SK-N-SH (cell line): ENCODE data around the gene MTREX. TPM values are rescaled to one million over a fixed set of nuclear protein-coding genes. Genes with fewer than 3 reads are reported as not detected.

Experiments
- CTCF ChIA-PET: fragments of 300-600, 350-600 bp; formaldehyde crosslinking; extraction: SDS; loops from one replicate; lab custom pipeline; 2021; lab: Yijun Ruan, JAX
- POLR2A ChIA-PET: fragments of 350-600 bp; sonication (Branson Sonifier 250); formaldehyde crosslinking; extraction: SDS; loops from one replicate; lab custom pipeline; 2020; ENCODE audit warnings: antibody characterized with exemption, inconsistent platforms; lab: Yijun Ruan, JAX
- DNase-seq: peaks from one replicate; pipeline ENCODE4 v3.0.0; 2012
- H2AFZ ChIP-seq: fragments of 200-600 bp; sonication (generic); 2 replicates; pipeline ENCODE4 v1.8.1; 2016; ENCODE audit warnings: antibody characterized with exemption, mild to moderate bottlenecking, low read depth
- H3F3A ChIP-seq: fragments of 200-600 bp; sonication (generic); replicated peaks from 2 replicates; pipeline ENCODE3; 2016; ENCODE audit warnings: antibody characterized with exemption, mild to moderate bottlenecking; ENCODE audit not compliant: insufficient read depth
- H3K27ac ChIP-seq, 2 experiments: fragments of 200-500 bp in 1 of 2; fragments of 200-600 bp in 1 of 2; sonication (Bioruptor generic) in 1 of 2; sonication (generic), shearing (Covaris generic) in 1 of 2; 2 replicates each; pipeline versions ENCODE4 v1.5.1 to v1.6.1; 2014 to 2016; ENCODE audit warnings: low read depth in 2 of 2, inconsistent platforms in 1 of 2, low read length in 1 of 2, mild to moderate bottlenecking in 1 of 2, mixed read lengths in 1 of 2
- H3K27me3 ChIP-seq: fragments of 200-600 bp; sonication (generic), shearing (Covaris generic); 2 replicates; pipeline ENCODE4 v1.6.1; 2016; ENCODE audit warnings: mixed run types; ENCODE audit not compliant: insufficient read depth
- H3K36me3 ChIP-seq, 2 experiments: fragments of 200-500 bp in 1 of 2; fragments of 200-600 bp in 1 of 2; sonication (Bioruptor generic) in 1 of 2; sonication (generic) in 1 of 2; replicated peaks in 1 of 2; 2 replicates each; pipeline versions ENCODE3 to v1.5.1; 2014 to 2016; ENCODE audit warnings: low read length in 1 of 2, mild to moderate bottlenecking in 1 of 2; ENCODE audit not compliant: insufficient read depth in 2 of 2, control insufficient read depth in 1 of 2
- H3K4me1 ChIP-seq, 2 experiments: fragments of 200-500 bp in 1 of 2; fragments of 200-600 bp in 1 of 2; sonication (Bioruptor generic) in 1 of 2; sonication (generic), shearing (Covaris generic) in 1 of 2; 2 replicates each; pipeline versions ENCODE4 v1.5.1 to v1.6.1; 2014 to 2016; ENCODE audit warnings: low read depth in 1 of 2, low read length in 1 of 2, mixed run types in 1 of 2; ENCODE audit not compliant: insufficient read depth in 2 of 2, control insufficient read depth in 1 of 2
- H3K4me2 ChIP-seq: fragments of 200-600 bp; sonication (generic), shearing (Covaris generic); 2 replicates; pipeline ENCODE4 v1.6.1; 2017; ENCODE audit warnings: mixed run types
- H3K4me3 ChIP-seq, 2 experiments: fragments of 200-500 bp in 1 of 2; fragments of 200-600 bp in 1 of 2; sonication (Bioruptor generic) in 1 of 2; sonication (generic), shearing (Covaris generic) in 1 of 2; 2 replicates each; pipeline versions ENCODE4 v1.5.1 to v1.8.1; 2014 to 2016; ENCODE audit warnings: low read depth in 2 of 2, inconsistent platforms in 1 of 2, low read length in 1 of 2, mild to moderate bottlenecking in 1 of 2, mixed read lengths in 1 of 2, moderate library complexity in 1 of 2
- H3K79me2 ChIP-seq: fragments of 200-600 bp; sonication (generic); 2 replicates; pipeline ENCODE4 v1.8.1; 2017; ENCODE audit warnings: mild to moderate bottlenecking; ENCODE audit not compliant: insufficient read depth
- H3K9ac ChIP-seq: fragments of 200-600 bp; sonication (generic); 2 replicates; pipeline ENCODE4 v1.6.1; 2017; ENCODE audit warnings: mixed run types
- H3K9me2 ChIP-seq: fragments of 200-600 bp; sonication (generic); 2 replicates; pipeline ENCODE4 v1.6.1; 2017; ENCODE audit warnings: mixed run types
- H3K9me3 ChIP-seq: fragments of 200-600 bp; sonication (generic); 2 replicates; pipeline ENCODE4 v1.6.1; 2017; ENCODE audit warnings: mixed run types, mild to moderate bottlenecking, moderate library complexity
- H4K20me1 ChIP-seq: fragments of 200-600 bp; sonication (generic); 2 replicates; pipeline ENCODE4 v1.6.1; 2017; ENCODE audit warnings: mild to moderate bottlenecking, mixed run types; ENCODE audit not compliant: insufficient read depth
- CTCF ChIP-seq: fragments of 200-600 bp; sonication (generic); IDR thresholded peaks from 2 replicates; pipeline ENCODE4 v1.6.1; 2017; ENCODE audit warnings: antibody characterized with exemption, mild to moderate bottlenecking, moderate library complexity
- EZH2phosphoT487 ChIP-seq: fragments of 200-600 bp; sonication (generic); IDR thresholded peaks from 2 replicates; pipeline ENCODE4 v1.6.1; 2017; ENCODE audit warnings: low read depth, mixed run types, mild to moderate bottlenecking, antibody characterized with exemption, moderate library complexity, borderline replicate concordance
- FOXJ3 ChIP-seq: sonication (generic); formaldehyde crosslinking; IDR thresholded peaks from 2 replicates; pipeline ENCODE4 v1.5.1; 2020; ENCODE audit warnings: mild to moderate bottlenecking, missing genetic modification reagents
- MAX ChIP-seq: IDR thresholded peaks from 2 replicates; pipeline ENCODE4 v1.4.0; 2012; ENCODE audit warnings: low read depth
- MEF2A ChIP-seq: IDR thresholded peaks from 2 replicates; pipeline ENCODE4 v1.4.0; 2012; ENCODE audit warnings: low read depth, borderline replicate concordance
- NFIC ChIP-seq: IDR thresholded peaks from 2 replicates; pipeline ENCODE4 v1.4.0; 2012; ENCODE audit warnings: borderline replicate concordance
- PBX3 ChIP-seq: IDR thresholded peaks from 2 replicates; pipeline ENCODE4; 2012
- POLR2AphosphoS5 ChIP-seq: IDR thresholded peaks from 2 replicates; pipeline ENCODE4 v1.6.1; 2012; ENCODE audit warnings: low read depth, low read length
- SIN3A ChIP-seq: IDR thresholded peaks from 2 replicates; pipeline ENCODE4 v1.6.1; 2012; ENCODE audit warnings: low read depth, mild to moderate bottlenecking, low read length, moderate library complexity, borderline replicate concordance
- TCF12 ChIP-seq: IDR thresholded peaks from 2 replicates; pipeline ENCODE4 v1.4.0; 2012
- TEAD4 ChIP-seq: IDR thresholded peaks from 2 replicates; pipeline ENCODE4 v1.4.0; 2012; ENCODE audit warnings: mild to moderate bottlenecking, borderline replicate concordance; ENCODE audit not compliant: insufficient read depth
- USF1 ChIP-seq: IDR thresholded peaks from 2 replicates; pipeline ENCODE4 v1.4.0; 2012; ENCODE audit warnings: low read depth, borderline replicate concordance
- YY1 ChIP-seq: IDR thresholded peaks from 2 replicates; pipeline ENCODE4 v1.4.0; 2012; ENCODE audit warnings: low read depth, mild to moderate bottlenecking
- ZBTB33 ChIP-seq: IDR thresholded peaks from 2 replicates; pipeline ENCODE4 v1.4.0; 2012; ENCODE audit warnings: low read depth, borderline replicate concordance
- WGBS: methylation state at CpG from one replicate; pipeline ENCODE4 v1.1.6; 2017; ENCODE audit warnings: low lambda C conversion rate; 5-methylcytosine and 5-hydroxymethylcytosine counted together
- polyA plus RNA-seq, 3 experiments: library from polyadenylated mRNA; depleted of rRNA; stranded (reverse); fragments of >200 nt; gene quantifications; 2 replicates each; pipeline ENCODE4 v1.2.3, GENCODE V29; 2012

Gene MTREX
- polyA plus RNA-seq, 1 of the 3 experiments (the other 2 are of a cell fraction): 11.2 TPM

- TF ChIP-seq TCF12 (no peak), FOXJ3 (CRISPR knock-in tag) (no peak), POLR2AphosphoS5 (no peak), MEF2A (no peak), PBX3 (no peak), EZH2phosphoT487 (no peak), SIN3A (no peak), TEAD4 (no peak), ZBTB33 (no peak), CTCF (no peak), NFIC (no peak), YY1 (no peak), MAX (no peak), USF1 (no peak)
- TF ChIP-seq, all 33 proteins: peak for 0
- no peaks in the 10 kb centered on the region for H3K9me2 ChIP-seq
- no peak overlapping the region for H3K4me3 ChIP-seq
- no peaks in the 10 kb centered on the region for H3K9me3 ChIP-seq
- ChIA-PET POLR2A (no interaction called here), CTCF (interaction anchor here (0.7 to 0.8 kb wide), 2 partner anchors 14 to 604 kb away, joined by 3 to 4 read pairs; no protein-coding TSS in a partner anchor)
- H3K27ac ChIP-seq: no peak overlapping the region
- H3K36me3 ChIP-seq: peaks cover 0 to 7% of the 10 kb centered on the region in 2 experiments
- H4K20me1 ChIP-seq: no peaks in the 10 kb centered on the region
- WGBS: 78% methylated on average over 2 of the region's 2 CpGs
- H2AFZ ChIP-seq: no peak overlapping the region
- H3F3A ChIP-seq: peaks cover 22% of the 10 kb centered on the region
- no peaks in the 10 kb centered on the region for H3K4me1 ChIP-seq
- DNase-seq: no peak
- H3K4me2 ChIP-seq: no peak overlapping the region
- no peak overlapping the region for H3K9ac ChIP-seq
- H3K79me2 ChIP-seq: peaks cover 22% of the 10 kb centered on the region
- H3K27me3 ChIP-seq: no peaks in the 10 kb centered on the region
Observed at GRCh38 chr5:55459572-55459971, 151.8 kb downstream of the MTREX start.
